ENCODE data around the gene SEMA3B.

DNA sequence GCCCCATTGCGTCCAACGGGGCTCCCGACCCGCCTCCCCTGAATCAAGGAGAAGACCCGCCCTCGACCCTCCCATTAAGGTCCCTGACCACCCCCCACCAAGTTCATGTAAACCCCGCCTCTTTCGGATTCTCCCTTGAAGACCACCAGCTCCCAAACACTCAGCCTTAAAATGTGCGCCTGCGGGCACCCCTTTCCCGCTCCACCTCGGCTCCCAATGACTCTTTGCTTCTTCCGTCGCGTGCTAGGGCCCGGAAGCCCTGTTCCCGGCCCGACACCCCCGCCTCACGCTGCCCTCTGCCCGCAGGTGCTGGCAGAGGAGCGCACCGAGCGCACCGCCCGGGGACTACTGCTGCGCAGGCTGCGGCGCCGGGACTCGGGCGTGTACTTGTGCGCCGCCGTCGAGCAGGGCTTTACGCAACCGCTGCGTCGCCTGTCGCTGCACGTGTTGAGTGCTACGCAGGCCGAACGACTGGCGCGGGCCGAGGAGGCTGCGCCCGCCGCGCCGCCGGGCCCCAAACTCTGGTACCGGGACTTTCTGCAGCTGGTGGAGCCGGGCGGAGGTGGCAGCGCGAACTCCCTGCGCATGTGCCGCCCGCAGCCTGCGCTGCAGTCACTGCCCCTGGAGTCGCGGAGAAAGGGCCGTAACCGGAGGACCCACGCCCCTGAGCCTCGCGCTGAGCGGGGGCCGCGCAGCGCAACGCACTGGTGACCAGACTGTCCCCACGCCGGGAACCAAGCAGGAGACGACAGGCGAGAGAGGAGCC lies 7.2 kb downstream of the SEMA3B start:
- TF ChIP-seq, protein P1, sequence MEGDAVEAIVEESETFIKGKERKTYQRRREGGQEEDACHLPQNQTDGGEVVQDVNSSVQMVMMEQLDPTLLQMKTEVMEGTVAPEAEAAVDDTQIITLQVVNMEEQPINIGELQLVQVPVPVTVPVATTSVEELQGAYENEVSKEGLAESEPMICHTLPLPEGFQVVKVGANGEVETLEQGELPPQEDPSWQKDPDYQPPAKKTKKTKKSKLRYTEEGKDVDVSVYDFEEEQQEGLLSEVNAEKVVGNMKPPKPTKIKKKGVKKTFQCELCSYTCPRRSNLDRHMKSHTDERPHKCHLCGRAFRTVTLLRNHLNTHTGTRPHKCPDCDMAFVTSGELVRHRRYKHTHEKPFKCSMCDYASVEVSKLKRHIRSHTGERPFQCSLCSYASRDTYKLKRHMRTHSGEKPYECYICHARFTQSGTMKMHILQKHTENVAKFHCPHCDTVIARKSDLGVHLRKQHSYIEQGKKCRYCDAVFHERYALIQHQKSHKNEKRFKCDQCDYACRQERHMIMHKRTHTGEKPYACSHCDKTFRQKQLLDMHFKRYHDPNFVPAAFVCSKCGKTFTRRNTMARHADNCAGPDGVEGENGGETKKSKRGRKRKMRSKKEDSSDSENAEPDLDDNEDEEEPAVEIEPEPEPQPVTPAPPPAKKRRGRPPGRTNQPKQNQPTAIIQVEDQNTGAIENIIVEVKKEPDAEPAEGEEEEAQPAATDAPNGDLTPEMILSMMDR (IDR thresholded peaks at IDR 0.05; ENCODE audit: poor library complexity) = no peak
- no peak for TF ChIP-seq EZH2phosphoT487 (IDR thresholded peaks at IDR 0.05; ENCODE audit: low read depth, severe bottlenecking, unreplicated experiment)
- TF ChIP-seq EZH2 (IDR thresholded peaks at IDR 0.05; ENCODE audit: borderline replicate concordance) = no peak

Data from hepatocyte (in vitro differentiated cells).